BE2C (cell line): ENCODE results near the gene AKT2.

Experiments used
- DNase-seq: peaks from one replicate; pipeline ENCODE4 v3.0.0-alpha.2; 2020
- H3K27me3 ChIP-seq: fragments of 250-450 bp; sonication (Bioruptor Pico); 2 replicates; pipeline ENCODE4 v1.5.1; 2020; ENCODE audit warnings: mild to moderate bottlenecking
- H3K36me3 ChIP-seq: fragments of 250-450 bp; sonication (Bioruptor Pico); 2 replicates; pipeline ENCODE4 v1.5.1; 2020; ENCODE audit warnings: mild to moderate bottlenecking
- H3K4me1 ChIP-seq: fragments of 250-450 bp; sonication (Bioruptor Pico); 2 replicates; pipeline ENCODE4 v1.5.1; 2020
- H3K4me3 ChIP-seq: 2 replicates; pipeline ENCODE4 v1.5.1; 2011; ENCODE audit warnings: low read depth, low read length
- H3K9me3 ChIP-seq: fragments of 250-450 bp; sonication (Bioruptor Pico); 2 replicates; pipeline ENCODE4 v1.5.1; 2020
- CTCF ChIP-seq: IDR thresholded peaks from 2 replicates; pipeline ENCODE4 v1.5.1; 2012; ENCODE audit warnings: mild to moderate bottlenecking, low read depth, low read length

The AKT2 gene

GRCh38 chr19:40304306-40304705 is 19.2 kb upstream of the AKT2 start:
- Histone ChIP-seq H3K4me1 (no peaks in the 10 kb centered on the region), H3K9me3 (no peaks in the 10 kb centered on the region), H3K36me3 (no peaks in the 10 kb centered on the region), H3K27me3 (no peaks in the 10 kb centered on the region), H3K4me3 (no peak overlapping the region)
- no peak for DNase-seq
- TF ChIP-seq CTCF = no peak

GRCh38 chr19:40303765-40304164 is 18.6 kb upstream of the AKT2 start:
- H3K27me3 ChIP-seq = no peaks in the 10 kb centered on the region
- H3K4me3 ChIP-seq = no peak overlapping the region
- TF ChIP-seq CTCF = no peak
- no peak for DNase-seq
- no peaks in the 10 kb centered on the region for H3K4me1 ChIP-seq
- H3K9me3 ChIP-seq = no peaks in the 10 kb centered on the region
- no peaks in the 10 kb centered on the region for H3K36me3 ChIP-seq

GRCh38 chr19:40302224-40303011 is 17.3 kb upstream of the AKT2 start:
- no peak for DNase-seq
- Histone ChIP-seq H3K36me3 (no peaks in the 10 kb centered on the region), H3K4me1 (no peaks in the 10 kb centered on the region), H3K9me3 (no peaks in the 10 kb centered on the region), H3K4me3 (no peak overlapping the region), H3K27me3 (no peaks in the 10 kb centered on the region)
- no peak for TF ChIP-seq CTCF

- H3K9me3 ChIP-seq = no peaks in the 10 kb centered on the region
- DNase-seq = no peak
- H3K27me3 ChIP-seq = no peaks in the 10 kb centered on the region
- no peaks in the 10 kb centered on the region for H3K36me3 ChIP-seq
- TF ChIP-seq CTCF = no peak
- H3K4me3 ChIP-seq = no peak overlapping the region
- H3K4me1 ChIP-seq = no peaks in the 10 kb centered on the region
Observed at GRCh38 chr19:40300668-40301067, 15.5 kb upstream of the AKT2 start.

- Histone ChIP-seq H3K4me3 (no peak overlapping the region), H3K36me3 (no peaks in the 10 kb centered on the region), H3K4me1 (no peaks in the 10 kb centered on the region), H3K27me3 (no peaks in the 10 kb centered on the region), H3K9me3 (no peaks in the 10 kb centered on the region)
- DNase-seq = no peak
- TF ChIP-seq CTCF = no peak
Observed at GRCh38 chr19:40298026-40298425, 12.9 kb upstream of the AKT2 start.

- no peak for DNase-seq
- no peak for TF ChIP-seq CTCF
- Histone ChIP-seq H3K4me3 (no peak overlapping the region), H3K4me1 (no peaks in the 10 kb centered on the region), H3K27me3 (no peaks in the 10 kb centered on the region), H3K9me3 (no peaks in the 10 kb centered on the region), H3K36me3 (no peaks in the 10 kb centered on the region)
Observed at GRCh38 chr19:40294560-40294959, 9.4 kb upstream of the AKT2 start.
